Gastrocnemius medialis (tissue), 4 donors: ENCODE results near the gene LHX2. TPM values are rescaled to one million over a fixed set of nuclear protein-coding genes. Genes with fewer than 3 reads are reported as not detected.

Experiments used
- ATAC-seq, 2 donors: fragments of 150-250 bp; one replicate each; pipeline ENCODE4 v1.9.1; 2016
- DNase-seq, 2 donors: peaks; one replicate each; pipeline ENCODE4 v3.0.0-alpha.2; 2019
- H3K27ac ChIP-seq, 4 donors: fragments of 200-600 bp; sonication (generic); 1 replicate in 1 of 4; 2 replicates in 3 of 4; pipeline ENCODE4 v1.5.1; 2016 to 2018; ENCODE audit warnings: mild to moderate bottlenecking in 2 of 4, moderate library complexity in 1 of 4
- H3K27me3 ChIP-seq, 3 donors: fragments of 200-600 bp; sonication (generic) in 2 of 3; 1 replicate in 1 of 3; 2 replicates in 2 of 3; pipeline versions ENCODE4 v1.5.1 to v1.6.0; 2016 to 2019; ENCODE audit warnings: mild to moderate bottlenecking in 1 of 3, moderate library complexity in 1 of 3
- H3K36me3 ChIP-seq, 2 donors: fragments of 200-600 bp; sonication (generic) in 1 of 2; one replicate each; pipeline ENCODE4 v1.5.1; 2017 to 2018
- H3K4me1 ChIP-seq, 2 donors: fragments of 200-600 bp; sonication (generic) in 1 of 2; one replicate each; pipeline ENCODE4 v1.5.1; 2016 to 2017; ENCODE audit warnings: mild to moderate bottlenecking in 2 of 2
- H3K4me3 ChIP-seq, 4 donors: fragments of 200-600 bp; sonication (generic) in 3 of 4; 1 replicate in 1 of 4; 2 replicates in 3 of 4; pipeline ENCODE4 v1.5.1; 2016 to 2019; ENCODE audit warnings: mild to moderate bottlenecking in 2 of 4
- H3K9me3 ChIP-seq, 3 donors: fragments of 200-600 bp; sonication (generic) in 2 of 3; 1 replicate in 1 of 3; 2 replicates in 2 of 3; pipeline ENCODE4 v1.5.1; 2016 to 2019
- POLR2A ChIP-seq, 2 donors: fragments of 450-650 bp; IDR thresholded peaks; one replicate each; pipeline ENCODE4 v1.6.1; 2017; ENCODE audit warnings: antibody characterized with exemption in 2 of 2, mild to moderate bottlenecking in 2 of 2, moderate library complexity in 2 of 2
- in situ Hi-C, 4 donors: fragments of 200-750 bp; cut with MboI; loops; one replicate each; pipeline versions ENCODE4 v1.15.0 to v1.8.0; 2017; ENCODE audit warnings: low sequenced_read_pairs in 4 of 4
- intact Hi-C: fragments of 100-400 bp; cut with DNase I; formaldehyde crosslinking; loops from one replicate; pipeline ENCODE4 v1.15.1; 2023; ENCODE audit warnings: low total_unique reads
- total RNA-seq, 4 donors: library from RNA; depleted of rRNA; stranded (reverse); fragments of >200 nt; gene quantifications; one replicate each; pipeline versions ENCODE4 v1.1.0 to v1.2.3, GENCODE V29; 2016
- TF ChIP-seq, protein P1 (sequence below), 5 experiments: fragments of 450-650 bp in 3 of 5; fragments of 200-600 bp in 2 of 5; sonication (generic) in 2 of 5; IDR thresholded peaks in 4 of 5; conservative IDR thresholded peaks in 1 of 5; 1 replicate in 4 of 5; 2 replicates in 1 of 5; pipeline ENCODE4 v1.5.1; 2016 to 2019; ENCODE audit warnings: antibody characterized with exemption in 5 of 5, mild to moderate bottlenecking in 3 of 5, moderate library complexity in 3 of 5

LHX2 gene
- total RNA-seq, 4 donors from 2014 or later: not detected

DNA sequence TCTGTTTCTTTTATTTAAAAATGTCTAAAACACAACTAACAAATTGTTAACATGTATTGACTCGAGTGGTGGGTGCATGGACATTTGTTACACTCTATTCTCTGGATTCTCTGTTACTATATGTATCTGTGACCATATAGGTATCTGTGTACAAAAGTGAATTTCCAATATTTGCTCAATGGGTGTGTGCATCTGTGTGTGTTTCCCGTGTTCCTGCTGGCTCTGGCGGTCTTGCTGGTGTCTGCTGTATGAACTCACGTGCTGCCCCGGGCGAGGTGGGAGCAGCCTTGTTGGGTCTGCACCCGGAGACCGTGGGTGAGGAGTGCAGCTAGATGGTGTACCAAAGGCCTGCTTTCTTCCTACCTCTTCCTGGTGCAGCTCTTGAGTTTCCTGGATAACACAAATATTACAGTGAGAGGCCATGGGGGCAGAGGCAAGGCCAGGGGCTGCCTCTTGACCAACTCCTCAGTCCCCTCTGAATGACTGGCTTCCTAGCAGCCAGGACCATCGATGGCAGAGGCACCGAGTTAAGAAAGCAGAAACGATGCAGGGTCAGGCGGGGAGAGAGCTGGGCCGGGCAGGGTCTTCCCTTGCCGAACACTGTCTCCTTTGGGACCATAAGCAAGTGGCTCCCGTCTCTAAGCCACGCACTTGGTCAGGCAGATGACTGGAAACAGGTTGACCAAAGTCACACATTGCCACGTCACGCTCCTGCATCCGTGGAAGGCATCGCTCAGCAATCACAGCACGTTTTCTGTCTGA, 49.5 kb downstream of the LHX2 start:
- no peaks in the 10 kb centered on the region for H3K9me3 ChIP-seq
- intact Hi-C loops: no loop called here
- no peak overlapping the region for H3K4me3 ChIP-seq
- H3K4me1 ChIP-seq: no peaks in the 10 kb centered on the region
- DNase-seq (no peak), ATAC-seq (no peak)
- no peaks in the 10 kb centered on the region for H3K27me3 ChIP-seq
- in situ Hi-C loops: no loop called here
- no peaks in the 10 kb centered on the region for H3K36me3 ChIP-seq
- TF ChIP-seq, protein P1, sequence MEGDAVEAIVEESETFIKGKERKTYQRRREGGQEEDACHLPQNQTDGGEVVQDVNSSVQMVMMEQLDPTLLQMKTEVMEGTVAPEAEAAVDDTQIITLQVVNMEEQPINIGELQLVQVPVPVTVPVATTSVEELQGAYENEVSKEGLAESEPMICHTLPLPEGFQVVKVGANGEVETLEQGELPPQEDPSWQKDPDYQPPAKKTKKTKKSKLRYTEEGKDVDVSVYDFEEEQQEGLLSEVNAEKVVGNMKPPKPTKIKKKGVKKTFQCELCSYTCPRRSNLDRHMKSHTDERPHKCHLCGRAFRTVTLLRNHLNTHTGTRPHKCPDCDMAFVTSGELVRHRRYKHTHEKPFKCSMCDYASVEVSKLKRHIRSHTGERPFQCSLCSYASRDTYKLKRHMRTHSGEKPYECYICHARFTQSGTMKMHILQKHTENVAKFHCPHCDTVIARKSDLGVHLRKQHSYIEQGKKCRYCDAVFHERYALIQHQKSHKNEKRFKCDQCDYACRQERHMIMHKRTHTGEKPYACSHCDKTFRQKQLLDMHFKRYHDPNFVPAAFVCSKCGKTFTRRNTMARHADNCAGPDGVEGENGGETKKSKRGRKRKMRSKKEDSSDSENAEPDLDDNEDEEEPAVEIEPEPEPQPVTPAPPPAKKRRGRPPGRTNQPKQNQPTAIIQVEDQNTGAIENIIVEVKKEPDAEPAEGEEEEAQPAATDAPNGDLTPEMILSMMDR (IDR thresholded peaks at IDR 0.05 in 4 of 5, conservative IDR thresholded peaks at IDR 0.05 in 1 of 5): no peak
- TF ChIP-seq POLR2A (IDR thresholded peaks at IDR 0.05): no peak
- H3K27ac ChIP-seq: no peak overlapping the region

DNA sequence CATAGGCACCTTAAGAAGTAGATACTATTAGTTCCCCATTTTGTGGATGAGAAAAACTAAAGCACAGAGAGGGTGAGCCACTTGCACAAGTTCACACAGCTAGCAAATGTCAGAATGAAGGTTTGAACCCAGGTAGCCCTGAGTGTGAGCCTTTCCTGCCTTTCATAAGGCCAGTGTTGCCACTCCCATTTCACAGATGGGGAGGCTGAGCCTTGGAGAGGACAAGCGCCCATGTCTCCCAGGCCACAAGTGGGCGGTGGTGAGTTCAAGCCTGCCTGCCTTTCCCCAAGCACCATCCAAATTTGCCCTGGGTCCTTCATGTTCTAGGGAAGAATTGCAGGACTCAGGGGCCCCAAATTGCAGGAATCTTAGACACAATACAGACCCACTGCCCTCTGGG, 50.6 kb downstream of the LHX2 start:
- DNase-seq (no peak), ATAC-seq (no peak)
- intact Hi-C loops (no loop called here), in situ Hi-C loops (no loop called here)
- Histone ChIP-seq H3K36me3 (no peaks in the 10 kb centered on the region), H3K4me3 (no peak overlapping the region), H3K27ac (no peak overlapping the region), H3K27me3 (no peaks in the 10 kb centered on the region), H3K4me1 (no peaks in the 10 kb centered on the region), H3K9me3 (no peaks in the 10 kb centered on the region)
- TF ChIP-seq, protein P1 (IDR thresholded peaks at IDR 0.05 in 4 of 5, conservative IDR thresholded peaks at IDR 0.05 in 1 of 5): no peak
- TF ChIP-seq POLR2A (IDR thresholded peaks at IDR 0.05): no peak

DNA sequence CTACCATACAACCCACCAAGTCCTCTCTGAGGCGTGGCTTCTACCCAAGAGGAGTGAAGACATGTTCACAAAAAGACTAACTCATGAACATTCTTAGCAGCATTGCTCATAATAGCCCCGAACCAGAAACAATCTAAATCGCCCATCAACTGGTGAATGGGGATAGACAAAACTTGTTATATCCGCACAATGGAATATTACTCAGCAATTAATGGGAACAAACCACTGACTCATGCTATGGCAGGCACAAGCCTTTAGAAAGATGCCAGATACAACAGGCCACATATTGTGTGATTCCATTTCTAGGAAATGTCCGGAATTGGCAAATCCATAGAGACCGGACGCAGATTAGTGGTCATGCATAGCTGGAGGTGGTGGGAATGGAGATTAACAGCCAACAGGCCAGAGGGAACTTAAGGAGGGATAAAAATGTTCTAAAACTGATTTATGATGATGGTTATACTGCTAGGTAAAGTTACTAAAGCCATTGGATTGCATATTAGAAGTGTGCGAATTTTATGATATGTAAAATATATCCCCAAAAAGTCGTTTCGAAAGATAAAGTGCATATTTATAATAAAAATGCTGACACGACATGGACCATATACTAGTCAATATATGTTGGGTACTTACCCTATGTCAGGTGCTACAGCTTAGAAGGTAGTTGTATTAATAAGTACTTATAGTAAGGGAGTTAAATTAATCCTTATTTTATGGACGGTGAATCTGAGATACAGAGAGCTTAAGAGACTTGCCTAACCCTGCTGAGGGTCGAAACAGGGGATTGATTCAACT, 55.4 kb downstream of the LHX2 start:
- Histone ChIP-seq H3K36me3 (no peaks in the 10 kb centered on the region), H3K4me1 (no peaks in the 10 kb centered on the region), H3K27me3 (no peaks in the 10 kb centered on the region), H3K4me3 (no peak overlapping the region), H3K9me3 (no peaks in the 10 kb centered on the region), H3K27ac (no peak overlapping the region)
- intact Hi-C loops (no loop called here), in situ Hi-C loops (no loop called here)
- DNase-seq: no peak
- no peak for ATAC-seq
- TF ChIP-seq, protein P1 (IDR thresholded peaks at IDR 0.05 in 4 of 5, conservative IDR thresholded peaks at IDR 0.05 in 1 of 5): no peak
- TF ChIP-seq POLR2A (IDR thresholded peaks at IDR 0.05): no peak

DNA sequence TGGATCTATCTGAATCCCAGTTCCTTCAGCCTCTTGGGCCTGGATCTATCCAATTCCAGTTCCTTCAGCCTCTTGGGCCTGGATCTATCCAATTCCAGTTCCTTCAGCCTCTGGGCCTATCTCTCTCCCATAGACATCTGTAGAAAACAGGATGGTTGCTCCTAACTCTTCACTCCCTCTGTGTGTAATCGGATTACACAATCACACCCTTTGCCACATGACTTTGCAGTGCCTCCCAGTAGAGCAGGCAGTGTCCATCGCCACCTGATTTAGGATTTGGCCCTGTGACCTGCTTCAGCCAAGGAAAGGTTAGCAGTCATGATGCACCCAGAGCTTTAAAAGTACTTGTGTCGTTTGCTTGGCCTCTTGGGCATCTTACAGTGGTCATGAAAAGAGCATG, 56.7 kb downstream of the LHX2 start:
- DNase-seq: no peak
- no peak for TF ChIP-seq POLR2A (IDR thresholded peaks at IDR 0.05)
- TF ChIP-seq, protein P1 (IDR thresholded peaks at IDR 0.05 in 4 of 5, conservative IDR thresholded peaks at IDR 0.05 in 1 of 5): no peak
- intact Hi-C loops: no loop called here

More for the DNA sequence above, 56.7 kb downstream of the LHX2 start:
- Histone ChIP-seq H3K27me3 (no peaks in the 10 kb centered on the region), H3K4me1 (no peaks in the 10 kb centered on the region), H3K27ac (no peak overlapping the region), H3K36me3 (no peaks in the 10 kb centered on the region), H3K9me3 (no peaks in the 10 kb centered on the region), H3K4me3 (no peak overlapping the region)
- ATAC-seq: no peak
- in situ Hi-C loops: no loop called here
